SKM-1 (cell line): Measurements from ENCODE around the gene TTLL11.

Experiments used
- DNase-seq: peaks from one replicate; lab custom pipeline; 2025; ENCODE audit not compliant: unreplicated experiment; lab: John Stamatoyannopoulos, UW

The TTLL11 gene

DNA sequence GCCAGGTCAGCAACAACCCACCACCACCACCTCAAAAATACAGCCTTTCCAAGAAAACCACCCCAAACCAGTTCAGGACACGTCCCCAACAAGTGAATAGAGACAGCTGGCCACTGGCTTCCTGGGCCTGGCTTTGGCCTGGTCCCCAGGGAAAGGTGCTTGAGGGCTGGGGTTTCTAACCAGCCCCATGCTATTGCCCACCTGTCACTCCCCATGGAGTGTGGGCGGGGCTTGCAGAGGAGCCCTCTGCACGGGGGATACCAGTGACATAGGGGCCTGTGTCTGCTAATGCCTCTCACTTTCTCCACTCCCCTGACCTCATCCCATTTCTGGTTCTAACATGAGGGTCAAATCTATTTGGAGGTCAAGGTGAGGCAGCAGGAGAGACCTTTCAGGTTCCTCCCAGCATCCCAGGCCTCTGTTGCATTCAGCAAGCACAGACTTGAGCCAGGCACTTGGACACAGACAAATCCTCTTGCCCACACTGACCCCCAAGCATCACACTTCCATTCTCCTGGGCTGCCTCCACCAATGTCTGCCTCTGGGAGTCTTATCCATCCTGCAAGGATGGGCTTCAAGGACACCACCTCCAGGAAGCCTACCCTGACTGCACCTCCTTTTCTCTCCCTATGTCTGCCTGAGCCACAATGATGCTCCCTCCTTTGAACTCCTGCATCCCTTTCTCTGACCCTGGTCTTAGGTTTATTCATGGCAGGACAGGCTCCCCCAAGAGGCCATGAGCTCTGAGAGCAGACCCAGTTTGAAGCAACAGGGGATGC lies 16.1 kb upstream of the TTLL11 start:
- DNase-seq, result no peak

DNA sequence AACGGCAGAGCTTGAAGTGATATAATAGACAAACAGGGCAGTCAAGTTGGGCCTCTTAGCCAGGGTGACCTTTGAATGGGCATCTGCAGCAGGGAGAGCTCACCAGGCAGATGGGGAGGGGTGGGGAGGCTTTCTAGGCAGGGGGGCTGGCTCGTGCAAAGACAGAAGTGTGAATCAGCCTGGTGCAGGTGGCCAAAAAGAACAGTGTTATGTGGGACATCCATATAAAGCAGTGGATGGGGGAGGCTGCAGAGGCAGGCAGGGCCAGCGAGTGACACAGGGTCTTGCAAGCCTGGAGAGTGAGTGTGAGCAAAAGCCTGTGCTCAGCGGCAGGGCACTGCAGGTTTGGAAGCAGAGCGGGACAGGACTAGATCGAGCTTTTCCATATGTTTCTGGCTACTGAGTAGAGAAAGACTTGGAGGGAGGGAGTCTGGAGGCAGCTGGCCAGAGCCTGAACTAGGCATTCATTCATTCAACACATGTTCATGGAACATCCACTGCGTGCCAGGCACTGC lies 14.2 kb upstream of the TTLL11 start:
- DNase-seq, result no peak

GRCh38 chr9:122106576-122106975 lies 13.5 kb upstream of the TTLL11 start:
- no peak for DNase-seq

DNA sequence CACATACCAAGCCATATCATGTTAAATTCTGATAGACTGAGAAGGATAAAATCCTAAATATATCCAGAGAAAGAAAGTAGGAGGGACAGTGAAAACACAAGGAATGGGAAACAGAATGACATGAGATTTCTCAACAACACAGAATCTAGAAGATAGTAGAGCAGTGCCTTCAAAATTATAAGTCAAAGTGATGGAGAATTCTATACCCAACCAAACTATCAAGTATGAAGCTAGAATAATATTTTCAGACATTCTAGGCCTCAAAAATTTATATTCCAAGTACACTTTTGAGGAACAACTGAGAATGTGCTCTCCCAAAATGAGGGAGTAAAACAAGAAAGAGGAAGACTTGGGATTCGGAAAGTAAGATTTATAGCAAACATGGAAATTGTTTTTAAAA lies 10.9 kb upstream of the TTLL11 start:
- DNase-seq, result no peak

DNA sequence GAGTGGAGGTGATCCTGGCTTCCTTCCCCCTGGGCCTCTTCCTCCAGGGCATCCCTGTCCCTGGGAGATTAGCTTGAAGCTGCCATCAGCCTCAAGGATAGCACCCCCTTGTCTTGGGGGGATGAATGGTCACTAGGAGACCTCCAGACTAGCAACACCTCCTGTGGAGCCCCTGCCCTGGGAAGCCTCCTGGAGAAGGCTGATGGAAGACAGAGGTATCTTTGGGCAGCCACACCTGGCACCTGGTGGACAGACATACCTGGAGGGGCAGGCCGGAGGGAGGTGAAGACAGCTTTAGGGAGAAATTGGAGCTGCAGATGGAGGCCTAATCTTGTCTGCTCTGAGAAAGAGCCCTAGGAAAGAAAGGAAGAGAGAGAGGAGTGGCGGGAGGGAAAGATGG lies 9.0 kb upstream of the TTLL11 start:
- no peak for DNase-seq

DNA sequence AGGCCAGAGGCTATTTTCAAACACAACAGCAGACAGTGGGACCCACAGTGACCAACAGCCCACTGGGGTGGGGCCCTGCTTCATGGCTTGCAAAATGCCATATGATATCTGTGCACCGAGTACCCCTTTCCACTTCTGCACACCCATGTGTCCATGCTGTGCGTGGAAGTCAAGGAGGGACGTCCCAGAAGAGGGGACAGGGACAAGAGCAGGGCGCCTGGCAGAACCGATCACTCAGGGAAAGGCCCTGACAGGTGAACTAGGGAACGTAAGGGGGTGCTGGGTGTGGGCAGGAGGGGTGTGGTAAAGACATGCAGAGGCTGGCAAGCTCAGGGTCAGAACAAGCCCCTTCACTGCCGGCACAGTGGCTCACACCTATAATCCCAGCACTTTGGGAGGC lies 7.6 kb upstream of the TTLL11 start:
- no peak for DNase-seq

GRCh38 chr9:122099271-122099869 lies 6.3 kb upstream of the TTLL11 start:
- DNase-seq, result peak; percentile 74

DNA sequence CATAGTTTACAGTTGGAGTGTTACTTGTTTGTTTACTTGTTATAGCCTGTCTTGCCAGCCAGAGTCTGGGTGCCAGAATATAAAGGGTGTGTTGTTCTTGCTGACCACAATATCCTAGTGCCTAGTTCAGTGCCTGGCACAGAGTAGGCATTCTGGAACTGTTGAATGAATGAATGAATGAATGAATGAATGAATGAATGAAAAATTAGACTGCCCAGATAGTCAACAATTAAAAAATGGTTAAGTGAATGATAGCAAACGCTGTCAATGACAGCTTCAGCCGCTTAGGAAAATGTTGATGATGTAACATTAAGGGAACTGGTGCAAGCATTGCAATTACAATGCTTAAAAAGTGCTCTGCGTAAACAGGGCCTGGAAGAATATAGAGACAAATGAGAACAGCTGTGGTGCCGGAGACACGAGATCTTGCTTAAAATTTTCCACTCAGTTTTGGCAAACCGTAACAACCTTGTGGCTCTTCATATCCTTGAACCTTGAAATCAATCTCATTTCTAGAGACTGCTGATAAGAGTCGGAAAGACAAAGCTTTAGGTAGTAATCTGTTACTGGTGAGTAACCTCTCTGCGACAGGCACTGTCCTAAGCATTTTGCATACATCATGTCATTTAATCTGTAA lies 4.7 kb upstream of the TTLL11 start:
- no peak for DNase-seq

DNA sequence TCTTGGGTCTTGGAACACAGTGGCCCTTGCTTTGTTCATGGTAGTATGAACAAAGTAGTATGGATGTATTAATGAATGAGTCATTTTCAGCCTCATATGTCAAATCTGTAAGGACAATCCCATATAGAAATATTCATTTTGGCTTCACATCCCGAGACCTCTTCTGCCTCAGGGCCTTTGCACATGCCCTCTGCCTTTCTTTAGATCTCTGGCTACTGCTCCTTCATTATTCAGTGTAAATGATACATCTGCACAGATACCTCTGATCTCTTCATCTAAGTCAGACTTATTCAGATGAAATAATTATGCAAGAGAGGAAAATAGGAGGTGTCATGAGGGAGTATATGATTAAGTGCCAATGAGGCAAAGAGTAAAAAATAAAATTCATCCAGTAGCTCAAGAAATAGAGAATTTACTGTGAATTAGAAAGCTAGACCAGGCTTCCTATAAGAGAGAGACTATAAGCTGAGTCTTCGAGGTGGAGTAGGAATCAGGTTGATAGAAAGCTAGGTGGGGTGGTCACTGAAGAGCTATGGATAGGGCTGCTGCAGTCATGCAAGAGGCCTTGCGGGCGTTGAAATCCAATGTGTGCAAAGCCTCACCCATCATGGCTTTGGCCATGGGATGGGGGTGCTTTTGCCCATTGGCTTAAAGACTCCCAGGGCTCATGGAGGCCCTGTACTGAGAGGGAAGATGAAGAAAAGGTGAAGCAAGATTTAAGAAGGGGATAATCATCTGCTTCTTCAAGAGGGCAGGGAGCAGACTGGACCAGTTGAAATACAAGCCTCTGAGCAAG lies 3.7 kb upstream of the TTLL11 start:
- DNase-seq, result no peak

DNA sequence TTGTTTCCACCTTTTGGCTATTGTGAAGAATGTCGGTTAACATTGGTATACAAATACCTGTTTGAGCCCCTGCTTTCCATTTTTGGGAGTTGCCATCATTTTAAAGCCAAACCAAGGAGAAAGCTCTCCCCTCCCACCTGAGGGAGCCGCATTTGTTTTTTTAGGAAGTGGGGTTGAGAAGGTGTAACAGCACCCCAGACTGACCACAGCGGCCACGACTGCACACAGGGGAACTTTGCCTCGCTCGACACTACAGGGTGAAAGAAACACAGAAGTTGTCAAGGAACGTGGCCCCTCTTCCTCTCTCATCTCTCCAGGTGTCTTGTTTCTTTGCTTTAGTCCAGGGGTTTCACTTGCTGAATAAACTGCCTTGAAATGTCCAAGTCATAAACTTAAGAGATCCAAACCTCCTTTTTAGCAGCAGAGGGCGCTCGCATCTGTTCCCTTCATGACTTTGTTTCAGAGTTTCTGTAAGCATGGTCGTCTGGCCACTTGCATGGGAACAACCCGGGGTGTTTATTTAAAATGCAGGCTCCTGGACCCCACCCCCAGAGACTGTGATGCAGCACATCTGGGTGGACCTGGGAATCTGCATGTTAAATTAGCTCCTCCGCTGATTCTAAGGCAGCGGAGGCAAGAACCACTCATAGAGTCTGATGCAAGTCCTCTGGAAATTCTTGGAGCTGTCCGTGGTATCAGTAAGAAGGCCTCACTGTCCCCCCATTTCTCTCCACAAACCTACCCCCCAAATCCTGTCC lies 2.1 kb upstream of the TTLL11 start:
- DNase-seq, result peak; percentile 33

- DNase-seq, result no peak
Measured at GRCh38 chr9:122091682-122092592, 1.2 kb downstream of the TTLL11 start.

DNA sequence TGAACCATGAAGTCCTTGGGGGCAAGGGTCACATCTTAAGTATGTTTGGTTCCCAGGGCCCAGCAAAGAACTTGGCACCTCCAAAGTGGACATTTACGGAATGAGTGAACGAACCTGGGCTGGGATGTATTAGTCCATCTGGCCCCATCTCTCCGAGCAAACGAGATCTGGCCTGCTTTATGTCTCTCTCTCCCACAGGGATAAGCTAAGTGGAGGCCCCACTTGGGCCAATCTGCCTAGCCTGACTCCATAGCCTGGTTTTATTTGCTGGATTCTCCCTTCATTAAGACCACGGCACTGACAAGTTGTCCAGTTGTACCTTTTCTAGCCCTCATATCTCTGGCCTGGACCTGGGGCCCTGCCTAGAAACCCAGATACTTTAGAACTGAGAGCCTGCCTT lies 2.1 kb downstream of the TTLL11 start:
- no peak for DNase-seq

- DNase-seq, result no peak
Measured at GRCh38 chr9:122090287-122090883, 2.7 kb downstream of the TTLL11 start.

- DNase-seq, result no peak
Measured at GRCh38 chr9:122088880-122089706, 4.0 kb downstream of the TTLL11 start.

DNA sequence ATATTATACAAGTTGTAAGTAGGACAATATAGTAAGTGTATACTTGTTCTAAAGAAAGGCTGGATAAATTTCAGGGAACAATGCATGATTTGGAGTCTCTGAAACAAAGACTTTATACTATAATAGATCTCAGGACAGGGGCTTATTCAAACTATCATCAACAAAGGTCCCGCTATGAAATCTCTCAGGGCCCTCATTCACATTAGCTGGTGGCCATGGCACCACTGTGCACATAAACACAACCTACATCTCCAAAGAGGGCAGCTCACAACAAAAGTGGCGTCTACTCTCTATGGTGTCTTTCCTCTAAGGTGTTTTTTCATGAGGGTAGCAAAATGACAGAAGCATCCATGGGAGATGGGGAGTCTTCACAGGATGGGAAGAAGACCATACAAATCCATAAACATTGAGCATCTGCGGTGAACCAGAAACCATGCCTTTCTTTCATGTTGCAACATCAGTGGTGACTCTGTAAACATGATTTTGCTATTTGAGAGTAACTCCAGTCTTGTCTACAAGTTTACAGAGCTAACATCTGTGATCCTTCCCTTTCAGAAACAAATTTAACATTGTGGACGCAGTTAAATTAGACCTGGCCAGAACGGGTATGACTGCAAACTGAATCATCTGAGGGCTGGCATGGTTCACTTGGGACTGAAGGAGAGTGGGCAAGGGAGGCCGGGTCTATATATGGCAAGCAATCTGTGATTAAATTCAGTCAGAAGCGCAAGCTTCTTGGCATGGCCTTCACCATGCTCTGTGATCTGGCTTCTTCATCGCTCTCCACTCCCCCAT lies 5.5 kb downstream of the TTLL11 start:
- no peak for DNase-seq

DNA sequence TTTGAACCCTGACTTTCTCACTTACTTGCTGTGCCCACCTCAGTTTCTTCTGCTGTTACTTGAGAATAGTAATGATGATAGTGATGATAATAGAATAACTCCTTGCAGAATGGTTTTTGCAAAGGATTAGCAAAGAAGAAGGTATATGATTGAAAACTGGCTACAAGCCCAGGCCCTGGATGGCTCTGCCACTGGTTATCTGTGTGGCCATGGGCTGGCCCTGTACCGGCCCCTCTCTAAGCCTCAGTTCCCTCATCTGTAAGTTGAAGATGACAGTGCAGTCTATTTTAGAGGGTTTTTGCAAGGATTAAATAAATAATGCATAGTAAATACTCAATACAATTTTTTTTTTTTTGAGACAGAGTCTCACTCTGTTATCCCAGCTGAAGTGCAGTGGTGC lies 6.2 kb downstream of the TTLL11 start:
- no peak for DNase-seq

- no peak for DNase-seq
Measured at GRCh38 chr9:122085260-122085659, 7.8 kb downstream of the TTLL11 start.
